ENCODE data around the gene MSANTD1. TPM values are rescaled to one million over a fixed set of nuclear protein-coding genes. Genes with fewer than 3 reads are reported as not detected.

MSANTD1 gene
- total and polyA plus RNA-seq, 2 donors (not counting 3 experiments of a cell fraction or from before 2014, with no cell fraction given): 0.14 to 1.2 TPM

DNA sequence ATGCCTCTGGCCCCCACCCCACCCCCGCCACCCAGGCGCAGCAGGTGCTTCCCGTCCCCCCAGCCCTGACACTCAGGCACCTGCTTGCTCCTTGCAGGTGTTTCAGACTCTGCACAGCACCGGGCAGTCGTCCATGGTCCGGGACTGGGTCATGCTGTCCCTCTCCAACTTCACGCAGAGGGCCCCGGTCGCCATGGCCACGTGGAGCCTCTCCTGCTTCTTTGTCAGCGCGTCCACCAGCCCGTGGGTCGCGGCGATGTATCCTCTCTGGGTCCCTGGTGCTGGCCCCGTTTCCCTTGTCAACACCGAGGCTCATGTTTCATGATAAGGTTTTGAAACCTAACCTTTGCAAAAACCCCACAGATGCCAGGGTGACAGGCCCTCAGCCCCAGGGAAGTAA is 10.2 kb upstream of the MSANTD1 start:
- intact Hi-C loops (cut with micrococcal nuclease): no loop called here
- ChIA-PET POLR2A (no interaction called here), CTCF (no interaction called here)

More for the DNA sequence above, 10.2 kb upstream of the MSANTD1 start:
- H3K9ac ChIP-seq (replicated peaks; ENCODE audit: extremely low read depth, insufficient read depth, low read length): no peak overlapping the region
- no peak for TF ChIP-seq FOS (IDR thresholded peaks at IDR 0.05; ENCODE audit: borderline replicate concordance, insufficient read depth, low read length)
- TF ChIP-seq EZH2 (IDR thresholded peaks at IDR 0.05; ENCODE audit: borderline replicate concordance, low read depth, low read length, severe bottlenecking): no peak
- no peak for TF ChIP-seq POLR2A (IDR thresholded peaks at IDR 0.05; ENCODE audit: low read depth, low read length)
- TF ChIP-seq JUN (IDR thresholded peaks at IDR 0.05; ENCODE audit: borderline replicate concordance, insufficient read depth, insufficient read length, low read depth): no peak
- TF ChIP-seq GATA2 (IDR thresholded peaks at IDR 0.05; ENCODE audit: insufficient read depth, insufficient read length, low read depth, low read length): no peak
- TF ChIP-seq POLR2AphosphoS5 (IDR thresholded peaks at IDR 0.05; ENCODE audit: insufficient read depth, low read depth, low read length): no peak
- TF ChIP-seq, protein P1, sequence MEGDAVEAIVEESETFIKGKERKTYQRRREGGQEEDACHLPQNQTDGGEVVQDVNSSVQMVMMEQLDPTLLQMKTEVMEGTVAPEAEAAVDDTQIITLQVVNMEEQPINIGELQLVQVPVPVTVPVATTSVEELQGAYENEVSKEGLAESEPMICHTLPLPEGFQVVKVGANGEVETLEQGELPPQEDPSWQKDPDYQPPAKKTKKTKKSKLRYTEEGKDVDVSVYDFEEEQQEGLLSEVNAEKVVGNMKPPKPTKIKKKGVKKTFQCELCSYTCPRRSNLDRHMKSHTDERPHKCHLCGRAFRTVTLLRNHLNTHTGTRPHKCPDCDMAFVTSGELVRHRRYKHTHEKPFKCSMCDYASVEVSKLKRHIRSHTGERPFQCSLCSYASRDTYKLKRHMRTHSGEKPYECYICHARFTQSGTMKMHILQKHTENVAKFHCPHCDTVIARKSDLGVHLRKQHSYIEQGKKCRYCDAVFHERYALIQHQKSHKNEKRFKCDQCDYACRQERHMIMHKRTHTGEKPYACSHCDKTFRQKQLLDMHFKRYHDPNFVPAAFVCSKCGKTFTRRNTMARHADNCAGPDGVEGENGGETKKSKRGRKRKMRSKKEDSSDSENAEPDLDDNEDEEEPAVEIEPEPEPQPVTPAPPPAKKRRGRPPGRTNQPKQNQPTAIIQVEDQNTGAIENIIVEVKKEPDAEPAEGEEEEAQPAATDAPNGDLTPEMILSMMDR (IDR thresholded peaks at IDR 0.05; ENCODE audit: extremely low read depth in 1 of 2, insufficient read depth in 1 of 2, low read depth in 1 of 2, low read length in 2 of 2): no peak
- TF ChIP-seq MAX (IDR thresholded peaks at IDR 0.05; ENCODE audit: insufficient read depth, insufficient read length): no peak
- no peak for TF ChIP-seq MYC (IDR thresholded peaks at IDR 0.05; ENCODE audit: low read depth, low read length)
- no peak overlapping the region for H2AFZ ChIP-seq (ENCODE audit: low read depth, low read length)
- no peak overlapping the region for H3K4me3 ChIP-seq (replicated peaks in 1 of 3; ENCODE audit: insufficient read depth in 1 of 3, low read depth in 1 of 3, low read length in 3 of 3)
- no peaks in the 10 kb centered on the region for H3K79me2 ChIP-seq (ENCODE audit: control insufficient read depth, insufficient read depth, low read length)
- DNase-seq (ENCODE audit: low read depth, low spot score): no peak
- no peaks in the 10 kb centered on the region for H4K20me1 ChIP-seq (replicated peaks; ENCODE audit: control insufficient read depth, extremely low read depth, insufficient read depth, low read length)
- dilution Hi-C loops (cut with MboI; ENCODE audit: extremely low pct_ligation_motif_present, low sequenced_read_pairs): no loop called here
- no peaks in the 10 kb centered on the region for H3K9me3 ChIP-seq (replicated peaks; ENCODE audit: control insufficient read depth, insufficient read depth, low read length)
- no peaks in the 10 kb centered on the region for H3K27me3 ChIP-seq (ENCODE audit: control insufficient read depth in 2 of 2, insufficient read depth in 2 of 2, low read length in 2 of 2)
- no TSS peak for BruUV-seq (replicated peaks)
- no peaks in the 10 kb centered on the region for H3K9me1 ChIP-seq (replicated peaks; ENCODE audit: control insufficient read depth, extremely low read depth, insufficient read depth, low read length)
- H3K27ac ChIP-seq (ENCODE audit: insufficient read depth, low read depth, low read length): no peak overlapping the region
- H3K4me2 ChIP-seq (ENCODE audit: insufficient read depth, low read length): no peak overlapping the region
- no peaks in the 10 kb centered on the region for H3K4me1 ChIP-seq (ENCODE audit: control insufficient read depth, extremely low read depth, insufficient read depth, low read length)
- no peak for FAIRE-seq
- H3K36me3 ChIP-seq (ENCODE audit: control insufficient read depth in 2 of 2, extremely low read depth in 1 of 2, insufficient read depth in 2 of 2, low read length in 2 of 2): peaks cover 2 to 30% of the 10 kb centered on the region in 2 experiments
